ENCODE measurements around the gene SCRT2. TPM values are rescaled to one million over a fixed set of nuclear protein-coding genes. Genes with fewer than 3 reads are reported as not detected.
"Not testable (repeated sequence)": the region's sequence is repeated elsewhere in the genome, so short reads cannot be mapped to it uniquely, and the experiment has no call there.

Gene SCRT2
- total RNA-seq, 1 experiment from 2014 or later = not detected

- Histone ChIP-seq H3K27me3 (ENCODE audit: insufficient read depth, low read length) (no peaks in the 10 kb centered on the region), H3K9me3 (ENCODE audit: control insufficient read depth in 1 of 2, insufficient read depth in 1 of 2, low read depth in 1 of 2, low read length in 2 of 2) (peaks cover under 1 to 3% of the 10 kb centered on the region in 2 experiments; a peak in 1 of 4 replicates), H3K36me3 (ENCODE audit: control insufficient read depth in 1 of 2, insufficient read depth in 2 of 2, low read length in 2 of 2) (peaks cover 3 to 5% of the 10 kb centered on the region in 2 experiments; a peak in 3 of 4 replicates), H3K4me2 (ENCODE audit: low read length) (no peak overlapping the region), H3K79me2 (ENCODE audit: insufficient read depth, low read length) (peaks cover 11% of the 10 kb centered on the region; the same call in 1 of the 2 replicates), H3K27ac (ENCODE audit: low read depth, low read length) (no peak overlapping the region), H3K9me2 (ENCODE audit: insufficient read depth) (no peaks in the 10 kb centered on the region), H3K4me1 (ENCODE audit: control insufficient read depth in 1 of 2, insufficient read depth in 2 of 2, low read length in 2 of 2) (peaks cover 13 to 26% of the 10 kb centered on the region in 2 experiments), H3K4me3 (replicated peaks in 1 of 2; ENCODE audit: low read depth in 1 of 2, low read length in 2 of 2) (no peak overlapping the region), H3K9ac (ENCODE audit: low read length) (no peak overlapping the region), H2AFZ (ENCODE audit: low read depth, low read length, poor library complexity, severe bottlenecking) (no peak overlapping the region), H4K20me1 (ENCODE audit: insufficient read depth) (no peaks in the 10 kb centered on the region; the same call in 1 of the 2 replicates)
- ChIA-PET POLR2A (no interaction called here), RAD21 (ENCODE audit: low non-redundant PET in 1 of 2, low total read pairs in 2 of 2, uncharacterized antibody in 2 of 2, unreplicated experiment in 2 of 2) (no interaction called here), CTCF (no interaction called here)
- ATAC-seq = no peak
- no TSS peak for BruUV-seq (replicated peaks)
- TF ChIP-seq EZH2phosphoT487 (IDR thresholded peaks at IDR 0.05; ENCODE audit: borderline replicate concordance) (no peak), YY1 (IDR thresholded peaks at IDR 0.05; ENCODE audit: extremely low read depth, insufficient replicate concordance, low read depth, low read length) (no peak), CBX3 (IDR thresholded peaks at IDR 0.05; ENCODE audit: low read depth) (no peak), ATF3 (IDR thresholded peaks at IDR 0.05) (no peak), EGR1 (IDR thresholded peaks at IDR 0.05; ENCODE audit: low read depth) (no peak), SRF (IDR thresholded peaks at IDR 0.05; ENCODE audit: low read depth) (no peak), ZFX (IDR thresholded peaks at IDR 0.05) (no peak), CEBPB (IDR thresholded peaks at IDR 0.05; ENCODE audit: low read depth) (no peak), ZNF274 (IDR thresholded peaks at IDR 0.05; ENCODE audit: low read depth, low read length) (no peak), SIN3A (IDR thresholded peaks at IDR 0.05; ENCODE audit: low read depth) (no peak), RAD21 (IDR thresholded peaks at IDR 0.05; ENCODE audit: low read depth) (no peak), CTCF (IDR thresholded peaks at IDR 0.05 in 2 of 3, conservative IDR thresholded peaks at IDR 0.05 in 1 of 3; ENCODE audit: borderline replicate concordance in 1 of 3, insufficient read depth in 1 of 3, low read depth in 2 of 3, low read length in 2 of 3) (no peak), ELF1 (IDR thresholded peaks at IDR 0.05; ENCODE audit: borderline replicate concordance, low read depth) (no peak), ZBTB33 (IDR thresholded peaks at IDR 0.05; ENCODE audit: extremely low read depth, insufficient replicate concordance, low read length) (no peak), JUND (IDR thresholded peaks at IDR 0.05) (no peak), MAX (IDR thresholded peaks at IDR 0.05) (no peak), POLR2AphosphoS5 (IDR thresholded peaks at IDR 0.05; ENCODE audit: low read depth, low read length) (no peak), POLR2A (IDR thresholded peaks at IDR 0.05; ENCODE audit: borderline replicate concordance, extremely low read depth, insufficient read depth, insufficient read length) (no peak)
- intact Hi-C loops (cut with micrococcal nuclease) = no loop called here
- no peak for DNase-seq (ENCODE audit: low read depth, low spot score)
Observed at GRCh38 chr20:642398-643174, 33.0 kb downstream of the SCRT2 start.

- H3K27me3 ChIP-seq (ENCODE audit: insufficient read depth, low read length); H3K27ac ChIP-seq (ENCODE audit: low read depth, low read length); H3K79me2 ChIP-seq (ENCODE audit: insufficient read depth, low read length); H3K4me2 ChIP-seq (ENCODE audit: low read length); H3K4me3 ChIP-seq (replicated peaks in 1 of 2; ENCODE audit: low read depth in 1 of 2, low read length in 2 of 2); RAD21 ChIA-PET (ENCODE audit: low non-redundant PET in 1 of 2, low total read pairs in 2 of 2, uncharacterized antibody in 2 of 2, unreplicated experiment in 2 of 2); BruUV-seq (replicated peaks); intact Hi-C loops (cut with micrococcal nuclease); H3K36me3 ChIP-seq (ENCODE audit: control insufficient read depth in 1 of 2, insufficient read depth in 2 of 2, low read length in 2 of 2); DNase-seq (ENCODE audit: low read depth, low spot score); H3K9ac ChIP-seq (ENCODE audit: low read length); H2AFZ ChIP-seq (ENCODE audit: low read depth, low read length, poor library complexity, severe bottlenecking); ATAC-seq; H3K9me3 ChIP-seq (ENCODE audit: control insufficient read depth in 1 of 2, insufficient read depth in 1 of 2, low read depth in 1 of 2, low read length in 2 of 2); H3K9me2 ChIP-seq (ENCODE audit: insufficient read depth); H4K20me1 ChIP-seq (ENCODE audit: insufficient read depth); POLR2A ChIA-PET: not testable (repeated sequence)
- CTCF ChIA-PET = interaction anchor here (1.3 kb wide), 1 partner anchor 39 kb away, joined by 3 read pairs; no protein-coding TSS in a partner anchor
- H3K4me1 ChIP-seq (ENCODE audit: control insufficient read depth in 1 of 2, insufficient read depth in 2 of 2, low read length in 2 of 2) = peaks cover 13 to 20% of the 10 kb centered on the region in 2 experiments
Observed at GRCh38 chr20:642013-642397, 33.6 kb downstream of the SCRT2 start.

Data from HCT116 (cell line).